GM21717 (cell line): ENCODE data around the gene IPP.
"Not testable (repeated sequence)": the region's sequence is repeated elsewhere in the genome, so short reads cannot be mapped to it uniquely, and the experiment has no call there.

Source experiments
- ATAC-seq: cut with Tn5 transposase; IDR thresholded peaks from one replicate; pipeline ENCODE4 v1.9.1; 2021; ENCODE audit warnings: mild to moderate bottlenecking, moderate library complexity; ENCODE audit not compliant: unreplicated experiment

IPP gene

DNA sequence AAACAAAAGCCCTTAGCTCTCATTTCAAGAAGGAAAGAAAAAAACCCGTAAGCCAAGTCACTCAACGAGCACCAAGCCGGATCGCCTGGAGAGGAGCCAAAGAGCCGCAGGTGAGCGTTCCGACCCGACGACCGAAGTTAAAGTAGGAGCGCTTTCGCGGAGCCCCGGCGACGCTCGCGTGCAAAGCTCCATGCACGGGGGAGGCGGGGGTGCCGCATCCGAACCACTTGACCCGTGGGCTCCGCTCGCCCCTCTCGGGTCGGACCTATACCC lies 64.5 kb downstream of the IPP start:
- peak; percentile 13 for ATAC-seq

DNA sequence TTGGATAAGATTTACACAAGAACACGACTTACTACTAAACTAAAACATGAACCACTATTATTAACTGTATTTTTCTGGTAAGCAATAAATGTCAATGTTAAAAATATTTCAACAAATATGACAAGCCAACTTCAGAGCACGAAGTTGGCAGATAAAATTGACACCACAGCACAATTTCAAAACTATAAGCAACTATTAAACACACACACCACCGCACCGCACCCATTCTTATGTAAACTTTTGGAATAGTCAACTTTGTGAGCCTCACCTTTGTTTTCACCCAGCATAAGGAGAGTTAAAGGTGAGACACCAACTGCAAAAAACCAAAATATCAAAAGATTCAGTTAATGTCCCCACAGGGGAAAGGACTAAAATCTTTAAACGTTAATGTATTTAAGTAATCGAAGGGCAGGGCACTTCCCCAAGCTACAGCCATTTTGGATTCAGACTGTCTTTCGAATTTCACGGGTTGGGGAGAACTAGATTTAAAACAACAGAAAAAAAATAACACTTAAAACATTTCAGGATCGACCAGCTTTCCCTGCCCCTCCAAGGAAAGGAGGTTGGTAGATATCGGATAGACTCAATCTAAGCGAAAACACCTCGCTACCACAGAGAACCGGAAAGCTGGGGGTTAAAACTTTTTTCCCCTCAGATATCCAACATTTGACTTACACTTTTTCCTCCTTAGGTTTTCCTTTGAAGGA lies 65.0 kb downstream of the IPP start:
- ATAC-seq, result no peak

DNA sequence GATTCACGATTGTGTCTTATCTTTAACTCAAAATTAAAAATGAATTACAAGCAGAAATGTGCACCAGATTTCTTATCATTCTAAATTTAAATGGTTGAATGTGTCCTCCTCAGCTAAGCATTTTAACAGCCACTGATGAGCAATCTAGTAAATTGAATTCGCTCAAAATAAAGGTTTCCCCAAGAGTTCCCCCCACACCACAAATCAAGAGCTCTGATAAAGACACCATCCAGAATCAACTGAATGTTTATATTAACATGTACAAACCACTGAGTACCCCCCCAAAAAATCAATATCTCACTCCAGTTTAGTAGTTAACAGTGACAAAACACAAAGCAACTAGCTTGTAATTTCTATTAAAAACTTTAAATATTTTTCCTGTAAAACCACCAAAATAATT lies 66.1 kb downstream of the IPP start:
- ATAC-seq, result no peak

DNA sequence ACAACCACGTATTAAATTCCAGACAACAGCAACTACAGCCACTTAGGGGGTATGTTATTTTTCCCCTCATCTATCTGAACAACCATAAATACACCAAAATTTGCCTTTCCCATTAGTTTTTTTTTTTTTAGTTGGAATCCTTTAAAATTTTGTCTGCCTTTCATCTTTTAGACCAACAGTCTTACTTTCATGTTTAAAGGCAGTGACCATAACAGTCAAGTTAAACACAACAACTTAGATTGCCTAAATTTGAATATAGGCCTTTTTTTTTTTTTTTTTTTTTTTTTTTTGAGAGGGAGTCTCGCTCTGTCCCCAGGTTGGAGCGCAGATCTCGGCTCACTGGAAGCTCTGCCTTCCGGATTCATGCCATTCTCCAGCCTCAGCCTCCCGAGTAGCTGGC lies 67.5 kb downstream of the IPP start:
- ATAC-seq, result no peak

DNA sequence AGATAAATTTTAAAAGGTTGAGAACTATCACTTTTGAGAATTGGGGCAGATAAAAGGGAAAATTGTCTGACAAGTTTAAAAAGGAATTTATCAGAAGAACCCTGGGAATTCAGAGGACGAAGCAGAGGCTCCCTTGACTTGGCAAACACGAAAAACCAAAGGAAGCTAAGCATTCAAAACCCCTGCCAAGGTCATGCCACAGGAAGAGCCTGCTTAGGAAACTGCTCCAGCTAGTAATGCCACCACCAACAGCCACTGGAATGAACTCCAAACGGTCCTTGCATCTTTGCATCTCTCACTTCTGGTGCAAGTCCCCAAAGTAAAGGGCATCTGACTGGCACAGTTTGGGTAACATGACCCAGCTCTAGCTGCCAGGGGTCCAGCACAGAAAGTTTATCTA lies 71.3 kb downstream of the IPP start:
- no peak for ATAC-seq

DNA sequence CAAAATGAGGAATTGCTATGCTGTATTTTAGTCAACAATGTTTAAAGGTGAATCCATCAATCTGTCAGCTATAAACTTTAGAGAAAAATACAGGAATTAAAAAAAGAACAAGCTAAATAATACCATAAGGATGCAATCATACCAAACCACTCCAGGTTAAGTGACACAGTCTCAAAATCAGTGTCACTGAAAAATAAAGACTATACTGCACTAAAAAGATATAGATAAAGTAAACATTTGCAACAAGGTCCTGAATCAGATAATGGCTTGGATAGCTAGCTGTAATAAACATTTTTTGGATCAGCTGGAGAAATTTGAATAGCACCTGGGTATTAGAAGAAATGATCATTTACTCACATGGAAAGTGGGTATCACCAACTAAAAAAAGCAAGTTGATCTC lies 72.0 kb downstream of the IPP start:
- ATAC-seq, result no peak

DNA sequence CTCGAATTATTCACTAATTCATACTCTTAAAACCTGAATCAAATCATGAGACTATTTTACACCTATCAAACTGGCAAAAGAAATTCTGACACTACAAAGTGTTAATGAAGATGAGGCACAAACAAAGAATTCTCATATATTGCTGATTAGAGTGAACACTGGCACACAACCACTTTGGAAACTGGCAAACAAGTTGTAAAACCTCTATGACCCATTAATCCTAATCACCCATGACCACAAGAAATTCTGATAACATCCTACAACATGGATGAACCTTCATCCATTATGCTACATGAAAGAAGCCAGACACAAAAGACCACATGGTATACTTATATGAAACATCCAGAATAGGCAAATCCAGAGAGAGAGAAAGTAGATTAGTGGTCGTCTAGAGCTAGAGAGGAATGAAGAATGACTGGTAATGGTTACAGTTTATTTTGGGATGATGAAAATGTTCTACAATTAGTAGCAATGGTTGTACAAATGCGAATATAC lies 72.7 kb downstream of the IPP start:
- ATAC-seq, result no peak

DNA sequence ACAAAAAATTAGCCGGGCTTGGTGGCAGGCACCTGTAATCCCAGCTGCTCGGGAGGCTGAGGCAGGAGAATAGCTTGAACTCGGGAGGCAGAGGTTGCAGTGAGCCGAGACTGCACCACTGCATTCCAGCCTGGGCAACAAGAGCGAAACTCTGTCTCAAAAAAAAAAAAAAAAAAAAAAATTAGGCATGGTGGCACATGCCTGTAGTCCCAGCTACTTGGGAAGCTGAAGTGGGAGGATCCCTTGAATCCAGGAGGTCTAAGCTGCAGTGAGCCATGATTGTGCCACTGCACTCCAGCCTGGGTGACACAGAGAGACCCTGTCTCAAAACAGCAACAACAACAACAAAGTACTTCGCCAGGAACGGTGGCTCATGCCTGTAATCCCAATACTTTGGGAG lies 73.9 kb downstream of the IPP start:
- not testable (repeated sequence) for ATAC-seq

DNA sequence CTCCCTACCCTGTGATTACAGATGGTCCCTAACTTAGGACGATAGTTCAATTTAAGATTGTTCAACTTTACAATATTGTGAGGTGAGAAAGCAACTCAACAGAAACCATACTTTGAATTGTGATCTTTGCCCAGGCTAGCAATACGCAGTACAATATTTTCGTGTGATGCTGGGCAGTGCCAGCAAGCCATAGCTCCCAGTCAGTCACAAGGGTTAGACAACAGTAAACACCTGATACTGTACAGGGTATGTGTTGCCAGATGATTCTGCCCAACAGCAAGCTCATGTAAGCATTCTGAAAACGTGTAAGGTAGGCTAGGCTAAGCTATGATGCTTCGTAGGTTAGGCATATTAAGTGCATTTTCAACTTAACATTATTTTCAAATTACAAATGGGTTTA lies 76.0 kb downstream of the IPP start:
- ATAC-seq, result no peak

DNA sequence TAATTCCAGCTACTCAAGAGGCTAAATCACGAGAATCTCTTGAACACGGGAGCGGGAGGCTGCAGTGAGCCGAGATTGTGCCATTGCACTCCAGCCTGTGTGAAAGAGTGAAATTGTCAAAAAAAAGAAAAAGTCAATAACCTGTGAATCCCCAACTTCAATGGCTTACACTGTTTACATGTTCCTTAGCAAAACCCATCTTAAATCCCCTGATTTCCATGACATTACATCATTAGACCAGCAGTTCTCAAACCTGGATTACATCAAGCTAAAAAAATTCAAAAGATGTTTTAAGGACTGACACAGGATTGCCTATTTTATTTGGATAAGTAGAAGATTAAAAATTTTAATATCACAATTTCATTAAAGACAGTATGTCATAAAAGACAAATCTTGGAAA lies 76.5 kb downstream of the IPP start:
- ATAC-seq, result no peak

DNA sequence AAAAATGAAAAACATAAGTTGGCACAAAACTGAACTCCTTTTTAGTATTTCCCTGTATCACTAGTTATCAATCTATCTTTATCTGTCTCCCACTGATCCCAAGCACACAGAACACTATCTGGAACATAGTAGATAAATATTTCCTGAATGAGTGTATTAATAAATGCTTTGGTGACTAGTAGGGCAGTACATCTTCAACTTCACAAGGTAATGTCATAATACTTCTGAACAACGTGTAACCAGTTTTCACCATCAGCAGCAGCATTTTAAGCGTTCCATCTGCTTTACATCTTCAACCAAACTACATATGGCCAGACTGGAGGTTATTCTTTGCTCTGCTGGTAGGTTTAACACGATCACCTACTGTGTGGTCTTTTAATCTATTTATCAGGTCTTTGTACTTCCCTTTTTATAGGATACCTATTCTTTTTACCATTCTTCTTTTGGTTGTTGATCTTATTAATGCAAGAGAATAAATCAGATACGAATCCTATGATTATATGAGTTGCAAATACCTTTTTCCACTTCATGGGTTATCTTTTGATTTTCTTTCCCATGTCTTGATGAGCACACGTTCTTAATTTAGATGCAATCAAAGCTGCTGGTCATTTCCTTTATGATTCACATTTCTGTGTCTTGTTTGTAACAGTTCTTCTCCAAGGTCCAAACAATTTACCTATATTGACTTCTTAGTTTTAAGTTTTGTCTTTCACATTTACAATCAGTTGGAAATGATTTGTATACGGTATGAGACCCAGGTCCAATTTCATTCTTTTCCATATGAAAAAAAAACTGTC lies 80.4 kb downstream of the IPP start:
- ATAC-seq, result no peak

DNA sequence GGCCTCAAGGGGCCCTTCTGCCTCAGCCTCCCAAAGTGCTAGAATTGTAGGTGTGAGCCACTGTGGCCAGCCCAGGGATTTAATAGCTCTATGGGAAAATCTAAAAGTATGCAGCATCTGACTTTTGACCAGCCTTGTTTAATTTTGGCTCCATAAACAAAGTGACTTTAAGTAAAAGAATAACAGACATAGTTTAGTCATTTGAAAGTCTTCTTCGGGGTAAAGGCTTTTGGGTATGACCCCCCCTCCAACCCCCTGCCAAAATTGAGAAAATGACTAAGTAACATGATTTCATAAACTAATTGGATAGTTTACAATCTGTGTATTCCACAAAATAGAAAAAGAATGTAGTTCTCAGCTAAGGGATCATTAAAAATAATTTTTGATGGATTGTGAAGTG lies 81.1 kb downstream of the IPP start:
- no peak for ATAC-seq

DNA sequence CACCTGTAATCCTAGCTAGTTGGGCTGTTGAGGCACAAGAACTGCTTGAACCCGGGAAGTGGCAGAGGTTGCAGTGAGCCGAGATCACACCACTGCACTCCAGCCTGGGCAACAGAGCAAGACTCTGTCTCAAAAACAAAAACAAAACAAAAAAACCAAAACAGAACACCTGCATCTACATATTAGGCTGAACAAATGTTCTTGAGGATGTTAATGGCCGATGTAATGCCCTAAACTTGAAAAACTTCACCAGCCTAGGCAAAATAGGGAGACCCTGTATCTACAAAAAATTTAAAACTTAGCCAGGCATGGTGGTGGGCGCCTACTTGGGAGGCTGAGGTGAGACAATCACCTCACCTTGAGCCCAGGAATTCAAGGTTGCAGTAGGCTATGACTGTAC lies 81.9 kb downstream of the IPP start:
- ATAC-seq, result no peak

DNA sequence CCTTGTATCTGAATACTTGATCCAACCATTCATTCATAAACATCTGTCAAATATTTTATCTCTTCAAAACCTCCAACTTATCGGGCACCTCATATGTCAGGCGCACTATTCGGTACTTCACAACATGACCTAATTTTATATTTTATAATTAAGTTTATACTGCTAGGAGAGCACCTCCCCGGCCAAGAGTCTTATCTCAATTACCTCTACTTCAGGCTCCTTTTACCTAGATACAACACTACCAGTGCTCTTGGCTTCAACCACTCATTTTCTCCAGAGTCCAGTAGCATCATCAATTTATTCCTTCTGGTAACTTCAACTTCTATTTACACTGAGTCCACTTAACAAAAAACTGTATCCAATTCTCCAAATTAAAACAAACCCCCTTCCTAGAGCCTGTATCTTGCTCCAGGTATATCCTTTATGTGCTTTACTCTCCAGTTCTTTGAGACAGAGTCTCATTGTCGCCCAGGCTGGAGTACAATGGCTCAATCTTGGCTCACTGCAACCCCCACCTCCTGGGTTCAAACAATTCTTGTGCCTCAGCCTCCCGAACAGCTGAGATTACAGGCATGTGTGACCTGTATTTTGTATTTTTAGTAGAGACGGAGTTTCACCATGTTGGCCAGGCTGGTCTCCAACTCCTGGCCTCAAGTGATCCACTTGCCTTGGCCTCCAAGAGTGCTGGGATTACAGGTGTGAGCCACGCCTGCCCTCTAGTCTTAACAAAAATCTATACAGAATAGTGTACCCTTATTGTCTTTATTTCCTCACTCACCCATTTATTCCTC lies 82.9 kb downstream of the IPP start:
- ATAC-seq, result no peak

DNA sequence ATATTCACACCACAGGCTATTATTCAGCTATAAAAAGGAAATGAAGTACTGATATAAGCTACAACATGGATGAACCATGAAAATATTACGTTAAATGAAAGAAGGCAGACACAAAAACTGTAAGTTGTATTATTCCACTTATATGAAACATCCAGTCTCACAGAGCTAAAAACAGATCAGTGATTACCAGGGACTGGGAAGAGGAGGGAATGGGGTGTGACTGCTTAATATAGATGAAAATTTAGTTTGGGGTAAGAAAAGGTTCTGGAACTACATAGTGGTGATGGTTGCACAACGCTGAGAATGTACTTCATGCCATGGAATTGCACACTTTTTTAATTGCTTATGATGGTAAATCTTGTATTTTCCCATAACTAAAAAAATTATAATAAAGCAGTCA lies 83.6 kb downstream of the IPP start:
- no peak for ATAC-seq

DNA sequence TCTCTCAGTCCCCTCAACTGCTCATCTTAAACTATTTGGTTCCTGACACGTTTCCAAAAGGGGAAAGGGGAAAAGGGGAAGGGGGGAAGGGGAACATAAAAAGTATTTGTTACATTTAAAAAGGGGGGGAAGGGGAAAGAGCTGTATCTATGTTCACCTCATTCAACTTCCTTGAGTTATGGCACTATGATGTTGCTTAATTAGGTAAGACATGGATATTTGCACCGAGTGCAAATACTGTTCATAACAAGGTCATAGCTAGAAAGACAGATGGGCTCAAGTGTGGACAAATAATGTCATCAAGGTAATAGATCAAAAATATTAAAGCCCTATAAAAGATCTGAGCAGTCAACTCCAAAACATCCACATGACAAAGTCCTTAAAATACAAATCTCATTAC lies 90.1 kb downstream of the IPP start:
- no peak for ATAC-seq

DNA sequence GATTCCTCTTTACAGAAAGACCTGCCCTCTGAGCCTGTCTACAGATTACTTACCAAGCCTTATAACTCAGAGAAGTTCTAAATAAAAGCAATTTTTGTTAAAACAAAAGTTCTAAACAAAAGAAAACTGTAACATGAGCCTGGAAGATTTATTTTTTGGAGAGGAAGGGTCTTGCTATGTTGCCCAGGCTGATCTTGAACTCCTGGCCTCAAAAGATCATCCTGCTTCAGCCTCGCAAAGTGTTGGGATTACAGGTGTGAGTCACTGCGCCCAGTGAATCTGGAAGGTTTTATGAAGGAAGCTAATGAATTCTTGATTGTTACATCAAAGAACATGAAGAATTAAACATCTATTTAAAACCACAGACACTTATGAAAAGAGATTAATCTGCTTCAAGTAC lies 91.2 kb downstream of the IPP start:
- ATAC-seq, result no peak

DNA sequence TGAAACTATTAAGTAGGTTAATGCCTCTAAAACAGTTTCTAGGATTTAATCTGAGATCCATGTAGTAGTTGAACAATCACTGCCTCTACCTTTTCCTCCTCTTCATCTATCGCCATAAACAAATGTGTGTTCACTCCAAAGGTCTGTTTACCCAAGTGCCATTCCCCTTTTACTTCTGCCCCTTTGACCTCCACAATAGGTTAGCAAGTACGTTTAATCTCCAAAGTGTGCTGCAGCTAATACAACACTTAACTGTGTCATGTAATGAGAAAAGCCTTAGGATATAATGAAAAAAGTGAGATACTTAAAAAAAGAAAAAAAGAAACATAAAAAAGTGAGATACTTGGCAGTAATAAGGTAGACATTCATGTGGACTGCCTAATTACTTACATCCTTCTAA lies 92.3 kb downstream of the IPP start:
- no peak for ATAC-seq

DNA sequence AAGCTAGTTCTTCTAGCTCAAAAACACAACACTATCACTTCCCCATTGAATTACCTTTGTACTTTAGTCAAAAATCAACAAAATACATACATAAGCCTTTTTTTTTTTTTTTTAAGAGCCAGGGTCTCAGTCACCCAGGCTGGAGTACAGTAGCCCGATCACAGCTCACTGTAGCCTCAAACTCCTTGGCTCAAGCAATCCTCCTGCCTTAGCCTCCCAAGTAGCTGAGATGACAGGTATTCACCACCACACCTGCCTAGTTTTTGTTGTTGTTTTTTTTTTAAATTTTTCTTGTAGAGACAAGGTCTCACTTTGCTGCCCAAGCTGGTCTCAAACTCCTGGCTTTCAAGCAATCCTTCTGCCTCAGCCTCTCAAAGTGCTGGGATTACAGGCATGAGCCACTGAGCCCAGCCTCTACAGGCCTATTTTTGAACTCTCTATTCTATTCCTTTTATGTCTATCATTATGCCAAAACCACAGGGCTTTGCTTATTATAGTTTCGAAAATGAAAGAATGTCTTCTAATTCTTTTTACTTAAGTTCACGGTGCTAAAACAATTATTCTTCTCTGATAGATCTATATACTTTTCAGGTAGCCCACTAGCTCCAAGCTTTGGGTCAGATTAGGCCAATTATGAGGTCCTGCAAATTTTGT lies 93.8 kb downstream of the IPP start:
- no peak for ATAC-seq

DNA sequence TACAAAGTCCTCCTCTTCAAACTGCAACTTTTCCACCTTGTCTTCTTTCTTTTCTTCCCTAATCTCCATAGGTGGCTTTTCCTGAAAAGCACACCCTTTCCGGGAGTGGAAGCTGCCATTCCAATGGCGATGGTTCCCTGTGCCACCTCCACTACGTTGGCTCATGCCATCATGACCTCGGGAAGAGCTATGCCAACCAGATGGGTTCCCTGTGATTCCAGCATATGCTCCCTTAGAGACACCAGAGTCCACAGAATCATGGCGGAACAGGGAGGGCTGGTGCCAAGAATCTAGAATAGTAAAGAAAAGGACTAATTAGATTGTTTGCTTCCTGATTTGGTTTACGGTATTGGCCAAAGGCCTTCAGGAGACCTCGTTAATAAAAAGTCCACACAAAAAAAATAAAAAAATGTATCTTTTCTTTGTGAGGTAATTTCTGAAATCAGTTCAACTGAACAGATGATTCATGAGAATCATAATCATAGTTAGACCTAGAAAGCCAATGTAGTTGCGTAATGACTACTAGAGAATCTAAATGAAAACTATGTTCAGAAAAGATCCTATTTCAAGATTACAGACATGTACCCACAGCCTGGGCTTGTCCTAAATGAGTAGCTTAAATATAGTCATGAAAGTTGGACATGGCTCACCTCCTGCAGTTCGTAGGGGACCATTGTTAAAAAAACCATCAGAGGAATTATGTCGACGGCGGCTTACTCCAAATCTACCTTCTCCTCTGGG lies 95.7 kb downstream of the IPP start:
- no peak for ATAC-seq
